HepG2 (cell line): ENCODE results near the gene ZNF248.

Source experiments
- FOSL1 ChIP-seq: sonication (generic); formaldehyde crosslinking; IDR thresholded peaks from 2 replicates; pipeline ENCODE4 v1.9.0; 2021; ENCODE audit warnings: missing genetic modification reagents, borderline replicate concordance
- MED1 ChIP-seq: sonication (generic); formaldehyde crosslinking; IDR thresholded peaks from 2 replicates; pipeline ENCODE4 v1.4.0; 2020; ENCODE audit warnings: missing genetic modification reagents

DNA sequence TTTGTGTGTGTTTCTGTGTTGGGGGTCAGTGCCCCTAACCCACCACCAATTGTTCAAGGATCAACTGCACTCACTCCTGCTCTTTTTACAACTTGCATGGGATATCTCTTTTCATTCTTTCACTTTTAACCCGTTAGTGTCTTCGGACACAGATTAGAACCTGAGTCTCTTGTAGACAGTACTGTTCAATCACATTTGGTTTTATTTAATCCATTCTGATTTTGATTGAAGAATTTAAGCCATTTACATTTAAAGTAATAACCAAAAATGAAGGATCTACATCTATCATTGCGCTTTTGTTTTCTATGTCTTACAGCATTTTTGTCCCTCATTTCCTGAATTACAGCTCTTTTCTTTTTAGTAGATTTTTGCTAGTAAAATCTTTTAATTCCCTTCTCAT is 43.6 kb downstream of the ZNF248 start:
- TF ChIP-seq FOSL1 (CRISPR knock-in tag) (no peak), MED1 (CRISPR knock-in tag) (no peak)
